Smooth muscle cell (in vitro differentiated cells): ENCODE data around the gene PRKCH. TPM values are rescaled to one million over a fixed set of nuclear protein-coding genes. Genes with fewer than 3 reads are reported as not detected.
A peak's percentile ranks its signal among the peaks of the same experiment; 100 is the strongest.

Source experiments
- DNase-seq: peaks from one replicate; lab custom pipeline; 2025; ENCODE audit not compliant: unreplicated experiment; lab: John Stamatoyannopoulos, UW
- H2AFZ ChIP-seq: fragments of 200-600 bp; sonication (generic); 2 replicates; pipeline ENCODE4 v1.6.0; 2016; ENCODE audit warnings: antibody characterized with exemption, low read depth, mild to moderate bottlenecking
- H3F3A ChIP-seq: fragments of 200-600 bp; sonication (generic); 2 replicates; pipeline ENCODE4 v1.6.0; 2017; ENCODE audit warnings: antibody characterized with exemption, low read depth
- H3K27ac ChIP-seq: fragments of 200-600 bp; sonication (generic); 2 replicates; pipeline ENCODE4 v1.5.1; 2016; ENCODE audit warnings: low read depth, mild to moderate bottlenecking
- H3K27me3 ChIP-seq: fragments of 200-600 bp; sonication (generic); 2 replicates; pipeline ENCODE4 v1.6.1; 2016; ENCODE audit warnings: low read depth, mild to moderate bottlenecking
- H3K36me3 ChIP-seq: fragments of 200-600 bp; sonication (generic); 2 replicates; pipeline ENCODE4 v1.5.1; 2016; ENCODE audit warnings: low read depth
- H3K4me1 ChIP-seq: fragments of 200-600 bp; sonication (generic); 2 replicates; pipeline ENCODE4 v1.5.1; 2016; ENCODE audit warnings: low read depth
- H3K4me2 ChIP-seq: fragments of 200-600 bp; sonication (generic); 2 replicates; pipeline ENCODE4 v1.6.0; 2016; ENCODE audit warnings: mild to moderate bottlenecking
- H3K4me3 ChIP-seq: fragments of 200-600 bp; sonication (generic); 2 replicates; pipeline ENCODE4 v1.5.1; 2016; ENCODE audit warnings: mild to moderate bottlenecking
- H3K79me2 ChIP-seq: fragments of 200-600 bp; sonication (generic); 2 replicates; pipeline ENCODE4 v1.6.0; 2016; ENCODE audit warnings: low read depth, mild to moderate bottlenecking
- H3K9ac ChIP-seq: fragments of 200-600 bp; sonication (generic); 2 replicates; pipeline ENCODE4 v1.6.0; 2016; ENCODE audit warnings: low read depth
- H3K9me3 ChIP-seq: fragments of 200-600 bp; sonication (generic); replicated peaks from 2 replicates; pipeline ENCODE4 v1.5.1; 2016; ENCODE audit warnings: low read depth
- H4K20me1 ChIP-seq: fragments of 200-600 bp; sonication (generic); 2 replicates; pipeline ENCODE4 v1.6.0; 2016; ENCODE audit warnings: low read depth
- WGBS: methylation state at CpG from one replicate; pipeline ENCODE4 v1.1.7; 2016; ENCODE audit warnings: low lambda C conversion rate; 5-methylcytosine and 5-hydroxymethylcytosine counted together
- polyA plus RNA-seq: library from polyadenylated mRNA; unstranded; fragments of >200 nt; fragmentation: Nextera tagmentation; extraction: Ambion mirVana; gene quantifications from 2 replicates; pipeline ENCODE4 v1.2.1, GENCODE V29; 2016
- total RNA-seq: library from RNA; depleted of rRNA; stranded (reverse); fragments of >200 nt; gene quantifications from 2 replicates; pipeline ENCODE4 v1.2.3, GENCODE V29; 2014
- TF ChIP-seq, protein P1 (sequence below): fragments of 200-600 bp; sonication (generic); IDR thresholded peaks from 2 replicates; pipeline ENCODE4 v1.5.1; 2017; ENCODE audit warnings: borderline replicate concordance, mild to moderate bottlenecking, antibody characterized with exemption; ENCODE audit not compliant: insufficient read depth, poor library complexity, severe bottlenecking

The PRKCH gene
- total and polyA plus RNA-seq, 2 experiments from 2014 or later, result 1.5 to 7.6 TPM

DNA sequence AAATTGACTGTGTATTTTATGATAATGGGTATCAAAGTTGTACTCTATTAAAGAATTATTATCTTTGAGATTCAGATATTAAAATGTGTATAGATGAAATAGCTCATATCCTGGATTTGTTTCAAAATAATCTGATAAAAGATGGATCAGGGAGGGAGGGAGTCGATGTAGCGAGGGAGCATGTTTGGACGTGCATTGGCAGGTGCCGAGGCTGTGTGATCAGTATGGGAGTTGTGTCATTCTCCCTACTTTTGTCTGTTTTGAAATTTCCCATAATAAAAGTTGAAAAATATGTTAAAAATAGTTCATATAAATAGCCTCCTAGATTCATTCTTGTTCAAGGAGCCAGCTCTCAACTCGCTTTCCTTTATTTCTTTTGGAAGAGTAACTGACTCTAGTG lies 202.4 kb downstream of the PRKCH start:
- H4K20me1 ChIP-seq, result no peaks in the 10 kb centered on the region
- no peaks in the 10 kb centered on the region for H3K9me3 ChIP-seq
- no peak overlapping the region for H2AFZ ChIP-seq
- peaks cover 6% of the 10 kb centered on the region for H3F3A ChIP-seq
- peaks cover 33% of the 10 kb centered on the region for H3K4me1 ChIP-seq
- no peaks in the 10 kb centered on the region for H3K79me2 ChIP-seq
- no peaks in the 10 kb centered on the region for H3K27me3 ChIP-seq
- no peak overlapping the region for H3K4me3 ChIP-seq
- H3K36me3 ChIP-seq, result no peaks in the 10 kb centered on the region
- TF ChIP-seq, protein P1, sequence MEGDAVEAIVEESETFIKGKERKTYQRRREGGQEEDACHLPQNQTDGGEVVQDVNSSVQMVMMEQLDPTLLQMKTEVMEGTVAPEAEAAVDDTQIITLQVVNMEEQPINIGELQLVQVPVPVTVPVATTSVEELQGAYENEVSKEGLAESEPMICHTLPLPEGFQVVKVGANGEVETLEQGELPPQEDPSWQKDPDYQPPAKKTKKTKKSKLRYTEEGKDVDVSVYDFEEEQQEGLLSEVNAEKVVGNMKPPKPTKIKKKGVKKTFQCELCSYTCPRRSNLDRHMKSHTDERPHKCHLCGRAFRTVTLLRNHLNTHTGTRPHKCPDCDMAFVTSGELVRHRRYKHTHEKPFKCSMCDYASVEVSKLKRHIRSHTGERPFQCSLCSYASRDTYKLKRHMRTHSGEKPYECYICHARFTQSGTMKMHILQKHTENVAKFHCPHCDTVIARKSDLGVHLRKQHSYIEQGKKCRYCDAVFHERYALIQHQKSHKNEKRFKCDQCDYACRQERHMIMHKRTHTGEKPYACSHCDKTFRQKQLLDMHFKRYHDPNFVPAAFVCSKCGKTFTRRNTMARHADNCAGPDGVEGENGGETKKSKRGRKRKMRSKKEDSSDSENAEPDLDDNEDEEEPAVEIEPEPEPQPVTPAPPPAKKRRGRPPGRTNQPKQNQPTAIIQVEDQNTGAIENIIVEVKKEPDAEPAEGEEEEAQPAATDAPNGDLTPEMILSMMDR, result no peak
- 81% methylated on average over 5 of the region's 5 CpGs for WGBS
- peak overlapping the region; percentile 19 for H3K9ac ChIP-seq
- peak overlapping the region; percentile 10 for H3K4me2 ChIP-seq
- DNase-seq, result no peak
- peak overlapping the region; percentile 91 for H3K27ac ChIP-seq

DNA sequence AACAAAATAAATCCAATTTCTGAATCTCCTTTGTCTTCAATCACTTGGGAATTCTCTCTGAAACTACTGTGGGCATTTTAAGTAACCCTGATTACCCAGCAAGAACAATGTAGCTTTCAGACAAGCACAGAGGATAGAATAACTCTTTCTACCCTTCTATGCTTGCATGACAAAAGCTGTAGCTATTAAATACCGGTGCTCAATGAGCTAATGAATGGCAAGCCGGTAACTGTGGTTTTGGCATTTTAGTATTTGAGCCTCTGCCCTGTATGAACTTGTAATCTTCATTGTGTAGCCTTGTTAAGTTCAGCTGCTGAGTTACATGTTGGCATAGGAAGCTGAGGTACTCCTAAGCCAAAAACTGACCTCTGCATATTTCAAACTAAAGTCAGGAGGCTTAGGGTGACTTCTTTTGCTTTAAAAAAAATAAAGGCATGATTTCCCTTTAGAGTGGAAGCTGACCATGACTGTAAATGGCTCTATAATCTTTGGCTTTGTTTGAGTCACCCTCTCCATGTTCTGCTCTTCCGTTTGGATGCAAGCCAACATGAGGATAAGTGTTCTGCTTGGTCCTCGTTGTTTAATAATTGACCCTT lies 202.9 kb downstream of the PRKCH start:
- TF ChIP-seq, protein P1, result no peak
- no peak for DNase-seq
- no peak overlapping the region for H3K4me3 ChIP-seq
- H3K79me2 ChIP-seq, result no peaks in the 10 kb centered on the region
- H3K36me3 ChIP-seq, result no peaks in the 10 kb centered on the region
- H3K4me2 ChIP-seq, result peak overlapping the region; percentile 10
- H4K20me1 ChIP-seq, result no peaks in the 10 kb centered on the region
- H2AFZ ChIP-seq, result no peak overlapping the region
- peak overlapping the region; percentile 63 for H3K9ac ChIP-seq
- H3K27ac ChIP-seq, result peak overlapping the region; percentile 91
- H3K27me3 ChIP-seq, result no peaks in the 10 kb centered on the region
- no peaks in the 10 kb centered on the region for H3K9me3 ChIP-seq
- 10% methylated on average over 4 of the region's 4 CpGs for WGBS
- peaks cover 33% of the 10 kb centered on the region for H3K4me1 ChIP-seq
- peaks cover 6% of the 10 kb centered on the region for H3F3A ChIP-seq

DNA sequence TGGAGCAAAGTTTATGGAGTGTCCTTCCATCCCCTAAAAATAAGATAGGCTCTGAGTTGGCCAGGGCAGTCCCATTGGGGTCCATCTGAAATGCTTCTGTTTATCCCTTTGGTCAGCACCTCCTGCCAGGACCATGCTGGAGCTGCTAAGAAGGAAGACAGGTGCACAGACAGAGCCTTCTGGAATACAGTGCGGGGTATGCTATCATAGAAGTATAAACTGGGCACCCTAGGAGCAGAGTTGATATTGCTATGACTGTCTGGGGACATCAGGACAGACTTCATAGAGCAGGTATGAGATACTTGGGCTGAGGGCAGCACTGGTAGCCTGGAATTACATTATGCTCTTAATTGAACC lies 203.5 kb downstream of the PRKCH start:
- no peaks in the 10 kb centered on the region for H3K27me3 ChIP-seq
- peaks cover 6% of the 10 kb centered on the region for H3F3A ChIP-seq
- no peak overlapping the region for H3K4me3 ChIP-seq
- TF ChIP-seq, protein P1, result no peak
- no peak for DNase-seq
- WGBS, result 100% methylated on average over 1 of the region's 1 CpG
- H2AFZ ChIP-seq, result no peak overlapping the region
- peak overlapping the region; percentile 10 for H3K4me2 ChIP-seq
- no peaks in the 10 kb centered on the region for H3K9me3 ChIP-seq
- H3K79me2 ChIP-seq, result no peaks in the 10 kb centered on the region
- peak overlapping the region; percentile 91 for H3K27ac ChIP-seq
- peaks cover 33% of the 10 kb centered on the region for H3K4me1 ChIP-seq
- H3K9ac ChIP-seq, result peak overlapping the region; percentile 63
- no peaks in the 10 kb centered on the region for H3K36me3 ChIP-seq
- H4K20me1 ChIP-seq, result no peaks in the 10 kb centered on the region
